HG03460 (cell line): ENCODE results near the gene BBS9.

Experiments used
- ATAC-seq: cut with Tn5 transposase; IDR thresholded peaks from one replicate; pipeline ENCODE4 v1.9.1; 2021; ENCODE audit not compliant: unreplicated experiment

BBS9 gene

DNA sequence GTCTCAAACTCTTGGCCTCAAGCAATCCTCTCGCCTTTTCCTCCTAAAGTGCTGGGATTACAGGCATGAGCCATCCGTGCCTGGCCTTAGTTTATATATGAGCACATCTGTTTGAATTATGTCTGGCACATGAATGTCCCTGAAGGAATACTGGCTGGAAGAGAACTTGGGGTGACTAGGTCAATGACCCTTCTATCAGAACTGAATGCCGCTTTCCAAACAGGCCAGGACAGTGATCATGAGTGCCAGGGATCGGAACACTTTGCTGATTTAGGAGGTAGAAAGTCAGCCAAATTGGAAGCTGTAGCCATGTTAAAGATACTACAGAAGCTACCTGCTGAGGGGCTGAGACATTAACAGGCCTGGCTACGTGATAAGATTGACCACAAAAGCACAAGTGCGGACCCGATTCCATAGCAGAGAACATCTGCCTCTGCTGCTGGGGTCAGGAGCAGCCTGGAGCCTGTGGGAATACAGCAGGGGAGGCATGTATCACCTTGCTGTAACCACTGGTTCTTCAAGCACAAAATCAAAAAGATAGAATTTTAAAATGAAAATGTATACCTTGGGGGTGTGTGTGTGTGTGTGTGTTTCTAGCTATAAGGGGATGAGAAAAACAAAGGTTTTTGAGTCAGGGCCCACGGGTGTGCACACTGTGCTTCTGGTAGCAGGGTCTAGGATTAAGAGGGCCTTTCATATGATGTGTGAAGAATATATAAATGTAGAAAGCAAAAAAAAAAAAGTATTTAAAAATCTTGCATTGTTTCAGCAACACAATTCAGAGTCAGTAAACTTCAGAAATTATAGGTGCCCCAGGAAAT is 293.7 kb downstream of the BBS9 start:
- ATAC-seq: peak; percentile 30

GRCh38 chr7:33423646-33424020 is 294.3 kb downstream of the BBS9 start:
- ATAC-seq: peak; percentile 84

- ATAC-seq: no peak
These were observed 296.0 kb downstream of the BBS9 start for GRCh38 chr7:33425395-33425794.

DNA sequence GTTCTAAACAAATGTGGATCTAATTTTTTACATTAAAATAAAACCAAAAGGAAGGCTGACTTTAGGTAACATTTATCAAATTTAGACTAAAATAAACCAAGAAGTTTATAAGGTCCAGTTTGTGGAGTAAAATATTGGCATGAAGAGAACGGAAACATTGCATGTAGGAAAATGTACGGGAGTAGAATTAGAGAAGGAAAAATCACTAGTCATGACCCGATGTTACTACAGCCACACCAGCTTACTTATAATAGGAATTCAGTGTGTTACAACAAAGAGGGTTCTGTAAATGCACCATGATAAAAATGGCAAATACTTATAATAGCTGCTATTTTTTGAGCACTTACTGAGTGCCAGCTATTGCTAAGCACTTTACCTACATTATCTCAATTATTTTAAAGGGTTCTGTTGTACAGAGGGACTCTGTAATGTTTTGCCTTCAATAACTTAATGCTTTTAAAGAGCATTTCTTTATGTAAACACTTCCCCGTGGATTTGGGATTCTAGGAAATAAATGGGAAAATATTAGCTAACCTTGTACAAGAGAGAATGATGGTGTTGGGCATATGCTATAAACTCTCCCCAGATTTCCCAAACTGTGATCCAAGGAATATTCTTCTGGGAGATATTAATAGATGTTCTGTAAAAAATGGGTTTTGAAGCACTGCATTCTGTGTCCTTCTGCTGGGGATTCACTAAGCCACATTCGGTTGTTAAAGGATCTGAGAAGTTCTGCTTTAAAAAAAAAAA is 296.7 kb downstream of the BBS9 start:
- no peak for ATAC-seq

DNA sequence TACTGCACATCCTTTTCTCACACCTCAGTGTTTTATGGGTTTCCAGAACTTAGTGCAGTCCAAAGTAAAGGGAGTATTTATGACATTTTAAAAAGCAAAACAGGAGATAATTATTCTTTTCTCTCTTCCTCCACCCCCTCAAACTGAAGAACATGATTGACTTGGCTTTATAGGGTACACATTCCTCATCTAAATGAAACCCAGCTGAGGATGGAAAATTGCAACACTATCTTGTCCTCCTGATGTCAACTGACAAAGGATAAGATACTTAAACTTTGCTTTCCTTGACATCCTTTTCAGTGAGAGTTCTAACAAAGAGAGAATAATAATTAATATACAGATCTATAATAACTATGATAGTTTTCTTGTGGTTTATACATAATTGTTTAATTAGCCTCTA is 299.1 kb downstream of the BBS9 start:
- no peak for ATAC-seq

DNA sequence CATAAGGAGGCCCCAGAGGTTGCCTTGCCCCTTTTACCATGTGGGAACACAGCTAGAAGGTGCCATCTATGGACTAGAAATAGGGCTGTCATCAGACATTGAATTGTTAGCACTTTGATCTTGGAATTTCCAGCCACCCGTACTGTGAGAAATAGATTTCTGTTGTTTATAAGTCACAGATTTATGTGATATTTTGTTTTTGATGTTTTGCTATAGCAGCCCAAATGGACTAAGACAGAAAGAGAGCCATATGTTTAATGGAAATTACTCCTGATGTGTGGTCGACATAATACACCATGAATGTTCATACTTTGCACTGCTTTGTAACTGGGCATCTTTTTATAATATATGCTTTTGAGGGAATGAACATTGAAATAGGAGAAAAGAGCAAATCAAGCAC is 302.2 kb downstream of the BBS9 start:
- ATAC-seq: no peak

- no peak for ATAC-seq
These were observed 303.5 kb downstream of the BBS9 start for GRCh38 chr7:33432821-33433220.

DNA sequence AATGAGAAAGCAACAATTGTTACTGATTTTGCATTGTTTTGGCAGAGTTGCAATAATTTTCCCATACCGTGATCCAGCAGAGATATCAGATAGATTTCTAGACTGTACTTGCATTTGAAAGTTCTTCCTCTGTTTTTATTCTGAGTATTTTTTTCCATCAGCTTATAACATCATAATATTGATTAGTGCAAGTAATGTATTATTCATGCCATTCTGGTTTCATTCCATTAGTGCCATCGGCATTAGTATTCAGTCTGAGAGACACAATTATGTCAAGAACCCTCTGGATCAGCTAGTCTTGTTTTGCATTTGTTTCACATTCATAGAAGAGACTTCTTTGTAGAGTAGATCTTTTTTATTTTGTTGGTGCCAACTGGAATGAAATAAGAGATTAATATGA is 304.0 kb downstream of the BBS9 start:
- ATAC-seq: no peak

- no peak for ATAC-seq
These were observed 315.1 kb downstream of the BBS9 start for GRCh38 chr7:33444511-33444910.

- ATAC-seq: no peak
These were observed 317.2 kb downstream of the BBS9 start for GRCh38 chr7:33446551-33446950.

DNA sequence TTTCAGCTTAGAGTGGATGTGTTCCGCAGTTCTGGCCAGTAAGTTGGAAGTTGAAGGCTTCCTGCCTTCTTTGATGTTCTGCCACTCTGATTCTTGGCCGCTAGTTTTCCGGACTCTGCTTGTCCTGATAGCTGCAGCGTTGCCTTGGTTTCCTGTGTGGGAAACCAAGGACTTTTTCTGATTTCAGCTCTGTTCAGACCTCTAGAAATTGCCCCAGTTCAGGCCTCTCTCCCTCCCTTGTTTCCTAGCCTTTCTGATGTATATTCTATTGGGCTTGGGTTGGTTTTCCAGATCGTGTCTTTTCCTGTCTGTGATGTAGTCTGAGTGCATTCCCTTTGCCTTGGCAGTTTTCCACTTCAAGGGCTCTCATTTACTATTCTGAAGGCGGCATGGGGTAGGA is 318.7 kb downstream of the BBS9 start:
- no peak for ATAC-seq

GRCh38 chr7:33449847-33450246 is 320.5 kb downstream of the BBS9 start:
- no peak for ATAC-seq

GRCh38 chr7:33452805-33453502 is 323.6 kb downstream of the BBS9 start:
- no peak for ATAC-seq

GRCh38 chr7:33457039-33457438 is 327.7 kb downstream of the BBS9 start:
- ATAC-seq: no peak

DNA sequence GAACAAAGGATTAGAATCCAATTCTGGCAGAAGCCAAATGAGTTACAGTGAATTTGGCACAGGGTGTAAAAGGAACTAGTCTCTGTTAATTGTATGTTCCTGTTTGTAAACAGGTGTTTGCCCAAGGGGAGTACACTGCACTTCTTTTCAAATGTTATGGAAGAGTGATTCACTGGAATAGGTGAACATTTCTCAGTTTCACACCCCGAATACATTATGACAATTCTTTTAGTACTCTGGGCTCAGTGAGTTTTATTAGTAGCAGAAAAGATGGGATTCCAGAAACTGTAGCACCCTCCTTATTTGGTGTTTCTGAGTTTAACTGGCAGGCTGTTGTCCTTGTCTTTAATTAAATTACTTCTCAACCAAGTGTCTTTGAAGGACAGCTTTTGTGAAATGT is 329.2 kb downstream of the BBS9 start:
- ATAC-seq: no peak

GRCh38 chr7:33459340-33459751 is 330.0 kb downstream of the BBS9 start:
- no peak for ATAC-seq

GRCh38 chr7:33463131-33463530 is 333.8 kb downstream of the BBS9 start:
- ATAC-seq: no peak

- no peak for ATAC-seq
These were observed 336.8 kb downstream of the BBS9 start for GRCh38 chr7:33466203-33466602.

DNA sequence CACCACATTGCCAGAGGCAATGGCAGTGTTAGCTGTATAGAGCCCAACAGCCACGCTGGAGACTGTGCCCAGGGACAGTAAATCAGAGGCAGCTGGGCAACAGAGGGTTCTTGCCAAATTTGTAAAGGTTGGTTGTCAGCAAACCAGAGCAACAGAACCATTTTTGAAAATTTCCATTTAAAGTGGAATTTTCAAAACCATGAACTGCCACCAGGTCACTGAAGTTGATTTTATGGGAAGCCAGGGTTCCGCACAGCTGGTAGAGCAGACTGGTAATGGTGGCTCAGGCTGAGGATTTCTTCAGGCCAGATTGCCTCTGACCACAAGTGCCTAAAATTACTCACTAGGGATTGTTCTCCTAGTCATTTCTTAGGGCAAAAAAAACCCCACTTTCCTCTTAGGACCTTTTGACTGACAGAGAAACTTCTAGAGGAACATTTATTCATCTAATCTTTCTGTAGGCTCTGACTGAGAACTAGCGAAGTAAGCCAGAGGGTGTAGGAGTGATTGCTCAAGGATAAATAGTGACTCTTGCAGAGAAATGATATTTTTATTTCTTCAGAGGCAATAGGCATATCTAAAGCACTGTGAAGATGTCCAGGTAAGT is 342.4 kb downstream of the BBS9 start:
- ATAC-seq: peak; percentile 70

DNA sequence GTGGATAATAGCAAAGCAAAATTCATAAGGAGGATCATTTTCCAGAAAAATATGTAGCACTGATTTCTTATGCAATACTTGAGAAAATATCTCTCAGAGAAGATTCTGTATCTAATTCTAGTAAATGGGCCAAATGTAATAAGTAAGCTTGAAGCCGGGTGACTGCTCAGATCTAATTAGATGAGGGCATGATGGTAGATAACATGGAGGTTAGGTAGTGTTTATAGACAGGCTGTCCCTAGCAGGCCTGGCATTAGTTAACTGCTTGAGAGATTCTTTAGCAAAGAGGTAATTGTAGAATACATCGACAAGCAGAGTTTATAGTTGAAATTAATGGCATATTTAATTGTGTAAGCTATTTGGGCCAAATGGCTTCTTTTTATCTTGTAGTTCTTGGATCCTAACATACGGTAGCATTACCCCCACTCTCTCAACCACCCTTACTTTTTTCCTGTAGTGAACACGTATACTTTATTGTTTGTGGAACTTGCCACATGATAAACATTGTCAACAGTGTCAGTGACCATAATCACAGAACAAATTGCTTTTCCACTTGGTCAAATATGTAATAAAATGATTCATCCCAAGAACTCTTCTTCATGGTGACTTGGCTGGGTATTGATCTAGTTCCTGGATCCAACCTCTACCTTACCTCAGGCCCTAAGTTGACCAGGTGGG is 343.1 kb downstream of the BBS9 start:
- no peak for ATAC-seq
